Subcutaneous adipose tissue (tissue), 4 donors: Measurements from ENCODE around the gene COL27A1. TPM values are rescaled to one million over a fixed set of nuclear protein-coding genes. Genes with fewer than 3 reads are reported as not detected.

Experiments used
- CTCF ChIP-seq: fragments of 450-650 bp; IDR thresholded peaks from one replicate; pipeline ENCODE4 v1.5.1; 2016; ENCODE audit warnings: low read depth, mild to moderate bottlenecking, control low read depth, antibody characterized with exemption, moderate library complexity
- total RNA-seq, 4 donors: library from RNA; depleted of rRNA; stranded (reverse); fragments of >200 nt; gene quantifications; one replicate each; pipeline ENCODE4 v1.1.0, GENCODE V29; 2016

The COL27A1 gene
- total RNA-seq, 4 donors from 2014 or later: 1.0 to 7.7 (median 4.4) TPM

GRCh38 chr9:114112778-114113584 lies 42.4 kb upstream of the COL27A1 start:
- TF ChIP-seq CTCF: no peak

- TF ChIP-seq CTCF: no peak
Observed at GRCh38 chr9:114114364-114114763, 41.0 kb upstream of the COL27A1 start.

GRCh38 chr9:114115654-114116125 lies 39.6 kb upstream of the COL27A1 start:
- TF ChIP-seq CTCF: no peak

GRCh38 chr9:114116126-114116747 lies 39.1 kb upstream of the COL27A1 start:
- no peak for TF ChIP-seq CTCF

- TF ChIP-seq CTCF: no peak
Observed at GRCh38 chr9:114117614-114117995, 37.7 kb upstream of the COL27A1 start.

GRCh38 chr9:114117996-114118830 lies 37.1 kb upstream of the COL27A1 start:
- no peak for TF ChIP-seq CTCF
